NCI-H2196 (cell line): ENCODE results near the gene ZNF143.
"Not testable (repeated sequence)": the region's sequence is repeated elsewhere in the genome, so short reads cannot be mapped to it uniquely, and the experiment has no call there.

Experiments used
- DNase-seq: peaks from one replicate; lab custom pipeline; 2025; ENCODE audit not compliant: unreplicated experiment; lab: John Stamatoyannopoulos, UW

Gene ZNF143

GRCh38 chr11:9495803-9496514 is 35.1 kb downstream of the ZNF143 start:
- no peak for DNase-seq

GRCh38 chr11:9498457-9499078 is 37.8 kb downstream of the ZNF143 start:
- DNase-seq = no peak

DNA sequence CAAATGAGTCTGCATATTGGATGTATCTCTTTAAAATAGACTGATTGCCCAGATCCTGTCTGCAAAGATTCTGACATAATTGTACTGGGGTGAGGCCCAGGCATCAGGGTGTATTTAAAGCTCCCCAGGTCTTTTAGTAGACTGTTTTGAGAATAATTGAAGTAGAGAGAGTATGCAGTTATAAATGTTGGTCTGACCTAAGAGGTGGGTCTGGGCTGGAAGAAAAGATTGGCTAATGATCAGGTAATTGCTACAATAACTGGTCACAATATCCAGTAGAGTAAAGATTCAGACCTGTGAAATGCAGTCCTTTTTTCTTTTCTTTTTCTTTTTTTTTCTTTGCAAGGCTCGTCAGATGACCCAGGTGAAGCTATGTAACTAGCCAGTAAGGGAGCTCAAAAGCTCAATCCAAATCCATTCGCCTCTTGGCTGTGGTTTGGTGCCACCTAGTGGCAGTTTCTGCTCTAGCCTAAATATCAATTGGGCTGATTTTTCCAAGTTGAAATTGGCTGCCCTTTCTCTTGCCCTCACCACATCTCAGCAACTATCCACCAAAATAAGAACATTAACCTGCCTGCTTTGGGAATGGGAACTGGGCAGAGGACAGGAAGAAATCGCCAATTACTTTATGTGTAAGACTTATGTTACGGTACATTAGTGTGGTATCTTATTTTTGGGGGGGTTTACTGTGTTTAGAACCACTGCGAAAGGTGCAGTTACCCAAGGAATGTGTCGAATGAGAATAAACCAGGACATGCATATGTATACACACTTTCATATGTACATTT is 45.9 kb downstream of the ZNF143 start:
- peak; percentile 93 for DNase-seq

GRCh38 chr11:9507277-9507580 is 46.4 kb downstream of the ZNF143 start:
- no peak for DNase-seq

DNA sequence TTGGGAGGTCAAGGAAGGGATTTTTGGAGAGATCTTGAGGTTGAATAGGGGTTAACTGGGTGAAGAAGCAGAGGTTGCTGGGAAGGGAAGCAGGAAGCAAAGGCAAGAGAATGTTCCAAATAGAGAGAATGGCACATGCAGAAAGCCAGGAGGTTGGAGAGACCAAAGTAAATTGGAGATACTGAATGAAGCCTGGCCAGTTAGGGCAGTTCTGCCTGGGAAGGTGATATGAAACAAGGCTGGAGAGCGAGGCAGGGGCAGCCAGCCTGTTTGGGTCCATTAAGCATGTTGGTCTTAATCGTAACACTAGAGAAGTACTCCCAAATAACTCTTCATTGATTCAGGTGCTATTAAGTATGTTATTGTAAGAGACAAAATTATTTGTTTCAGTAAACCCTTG is 48.2 kb downstream of the ZNF143 start:
- no peak for DNase-seq

DNA sequence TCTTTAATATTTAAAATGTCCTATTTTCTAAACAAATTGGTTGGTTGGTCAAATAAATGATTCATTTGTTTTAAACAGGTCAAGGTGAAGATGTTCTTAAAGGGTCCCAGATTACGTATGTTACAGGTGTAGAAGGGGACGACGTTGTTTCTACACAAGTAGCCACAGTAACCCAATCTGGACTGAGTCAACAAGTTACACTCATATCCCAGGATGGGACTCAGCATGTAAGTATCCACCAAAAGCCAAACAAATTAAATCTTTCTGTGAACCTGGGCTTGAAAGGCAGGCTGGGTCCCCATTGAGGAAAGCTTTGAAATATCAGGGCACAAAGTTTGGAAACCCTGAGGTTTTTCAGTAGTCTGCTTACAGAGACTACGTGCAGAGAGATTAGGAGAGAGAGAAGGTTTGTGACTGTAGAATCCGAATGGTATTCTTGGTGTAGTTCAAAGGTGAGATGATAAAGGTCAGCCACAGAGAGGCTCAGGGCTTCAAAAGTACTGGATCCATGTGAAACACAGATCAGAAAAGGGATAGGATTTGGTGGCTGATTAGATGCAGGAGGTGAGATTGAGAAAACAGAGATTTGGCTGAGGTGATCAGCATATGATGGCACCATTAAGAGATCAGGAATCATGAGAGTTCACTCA is 51.7 kb downstream of the ZNF143 start:
- DNase-seq = no peak

DNA sequence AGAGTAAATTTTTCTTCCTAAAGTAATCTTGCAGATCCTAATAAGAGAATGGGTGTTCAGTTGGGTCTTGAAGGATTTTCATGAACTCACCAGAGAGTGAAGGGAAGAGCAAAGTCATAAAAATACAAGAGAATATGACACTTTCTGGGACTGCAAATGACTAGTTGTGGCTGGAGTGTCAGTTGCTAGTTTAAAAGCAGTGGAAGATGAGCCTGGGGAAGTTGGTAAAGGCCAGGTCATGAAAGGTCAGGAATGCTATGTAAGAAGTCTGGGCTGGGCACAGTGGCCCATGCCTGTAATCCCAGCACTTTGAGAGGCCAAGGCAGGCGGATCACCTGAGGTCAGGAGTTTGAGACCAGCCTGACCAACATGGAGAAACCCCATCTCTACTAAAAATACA is 53.8 kb downstream of the ZNF143 start:
- DNase-seq = not testable (repeated sequence)

DNA sequence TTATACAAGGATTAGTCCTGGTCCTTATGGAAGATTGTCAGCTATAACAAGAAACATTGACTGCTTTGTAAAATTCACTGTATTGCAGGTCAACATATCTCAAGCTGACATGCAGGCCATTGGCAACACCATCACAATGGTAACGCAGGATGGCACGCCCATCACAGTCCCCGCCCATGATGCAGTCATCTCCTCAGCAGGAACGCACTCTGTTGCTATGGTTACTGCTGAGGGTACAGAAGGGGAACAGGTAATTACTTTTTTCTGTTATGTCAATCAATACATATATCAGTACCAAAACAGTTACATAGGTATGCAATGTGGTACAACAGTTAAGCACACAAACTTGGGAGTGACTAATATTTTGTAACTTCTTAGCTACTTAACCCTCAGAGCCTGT is 55.3 kb downstream of the ZNF143 start:
- DNase-seq = no peak

DNA sequence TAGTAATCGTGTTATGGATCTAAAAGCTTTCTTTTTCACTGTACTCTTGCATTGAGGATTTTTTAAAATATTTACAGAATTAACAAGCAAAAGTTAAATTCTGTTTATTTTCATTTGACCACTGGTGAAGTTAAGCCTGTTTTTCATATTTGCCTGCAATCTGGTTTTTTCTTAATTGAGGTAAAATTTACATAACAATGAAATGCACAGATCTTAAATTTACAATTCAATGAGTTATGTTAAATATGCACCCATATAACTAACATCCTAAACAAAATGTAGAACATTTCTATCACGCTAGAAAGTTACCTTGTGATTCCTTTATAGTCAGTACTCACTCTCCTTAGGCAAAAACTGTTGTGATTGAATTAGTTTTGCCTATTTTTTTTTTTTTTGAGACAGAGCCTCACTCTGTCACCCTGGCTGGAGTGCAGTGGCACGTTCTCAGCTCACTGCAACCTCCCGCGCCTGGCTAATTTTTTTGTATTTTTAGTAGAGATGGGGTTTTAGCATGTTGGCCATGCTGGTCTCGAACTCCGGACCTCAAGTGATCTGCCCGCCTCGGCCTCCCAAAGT is 58.1 kb downstream of the ZNF143 start:
- no peak for DNase-seq

DNA sequence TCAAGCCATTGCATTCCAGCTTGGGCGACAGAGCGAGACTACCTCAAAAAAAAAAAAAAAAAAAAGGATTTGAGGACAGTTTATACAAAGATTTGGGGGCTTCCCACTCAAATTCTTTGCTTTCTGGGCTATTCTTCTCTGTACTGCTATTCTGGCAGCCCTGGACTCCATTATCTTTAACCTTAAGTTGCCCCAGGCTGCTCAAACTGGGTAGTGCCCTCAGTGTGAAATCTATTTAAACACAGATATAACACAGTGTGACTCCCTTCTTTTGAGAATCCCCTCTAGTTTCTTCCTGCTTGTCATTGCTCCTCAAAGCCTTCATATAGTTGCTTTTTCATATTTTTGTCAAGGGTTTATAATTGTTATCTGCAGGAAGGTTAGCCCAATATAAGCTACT is 63.2 kb downstream of the ZNF143 start:
- no peak for DNase-seq

GRCh38 chr11:9525116-9525515 is 64.3 kb downstream of the ZNF143 start:
- no peak for DNase-seq

DNA sequence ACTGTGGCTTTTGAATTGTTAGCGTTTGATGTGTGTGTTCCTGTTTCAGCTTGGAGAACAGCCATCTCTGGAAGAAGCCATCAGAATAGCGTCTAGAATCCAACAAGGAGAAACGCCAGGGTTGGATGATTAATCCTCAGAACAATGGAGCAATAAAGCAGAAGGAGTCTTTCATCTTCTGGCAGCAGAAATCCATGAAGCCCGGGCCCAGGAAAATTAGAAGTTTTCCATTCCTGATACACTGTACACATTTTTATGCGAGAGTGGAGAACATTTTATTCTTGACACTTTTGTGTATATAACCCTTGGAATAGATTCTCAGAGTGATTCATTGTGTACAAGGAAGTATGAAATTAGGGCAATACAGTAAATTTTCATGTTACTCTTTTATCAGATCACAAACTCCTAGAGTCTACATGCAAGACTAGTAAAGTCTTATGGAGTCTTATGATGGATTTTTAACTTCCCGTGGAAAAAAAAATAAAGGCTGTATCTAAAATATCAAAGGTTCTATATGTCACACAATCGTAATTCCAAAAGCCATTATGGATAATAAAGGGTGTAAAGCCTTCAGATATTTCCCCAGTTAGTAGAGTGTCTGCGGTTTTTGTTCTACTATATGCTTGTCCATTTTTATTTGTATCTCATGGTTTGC is 66.8 kb downstream of the ZNF143 start:
- DNase-seq = no peak

- no peak for DNase-seq
Observed at GRCh38 chr11:9528136-9528501, 67.3 kb downstream of the ZNF143 start.

GRCh38 chr11:9528573-9529333 is 67.9 kb downstream of the ZNF143 start:
- DNase-seq = peak; percentile 20

DNA sequence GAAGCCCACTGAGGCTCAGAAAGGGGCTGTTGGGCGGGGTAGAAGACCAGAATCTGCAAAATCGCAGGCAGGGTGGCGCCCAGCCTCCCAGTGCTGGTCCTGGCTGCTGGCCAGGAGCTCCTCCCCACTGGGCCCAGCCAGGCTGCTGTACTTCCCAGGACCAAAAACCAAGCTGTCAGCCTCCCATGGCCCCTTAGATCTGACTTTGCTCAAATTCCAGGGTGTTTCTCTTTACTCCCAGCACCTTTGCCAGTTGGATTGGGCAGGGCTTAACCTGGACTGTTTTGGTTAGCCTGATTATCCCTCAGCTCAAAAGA is 68.5 kb downstream of the ZNF143 start:
- DNase-seq = no peak

DNA sequence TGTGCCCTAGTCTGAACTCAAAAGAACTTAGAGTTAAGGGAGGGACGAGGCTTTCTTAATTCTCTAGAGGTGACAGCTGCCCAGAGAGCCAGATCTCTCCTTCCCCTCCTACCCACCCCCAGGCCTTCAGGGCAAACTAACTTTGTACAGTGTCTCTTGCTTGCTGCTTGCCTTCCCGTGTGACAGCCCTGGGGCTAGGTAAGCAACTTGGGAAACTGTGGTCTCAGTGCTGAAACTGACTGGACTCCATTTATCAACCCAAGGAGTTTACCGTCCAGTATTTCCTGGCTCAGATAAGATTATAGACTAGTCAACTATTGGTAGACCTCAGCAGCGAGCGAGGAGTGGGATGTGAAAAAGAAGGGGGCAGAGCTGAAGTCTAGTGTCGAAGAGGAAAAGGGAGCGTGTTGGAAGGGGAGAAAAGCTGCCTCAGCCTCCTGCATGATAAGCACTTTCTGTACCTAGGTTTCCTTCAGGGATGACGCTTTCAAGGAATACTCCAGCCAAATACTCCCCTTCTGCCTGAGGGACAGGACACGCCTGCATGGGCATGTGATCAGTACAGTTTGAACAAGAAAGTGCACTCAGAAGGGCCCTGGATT is 69.3 kb downstream of the ZNF143 start:
- no peak for DNase-seq

GRCh38 chr11:9530901-9531625 is 70.3 kb downstream of the ZNF143 start:
- no peak for DNase-seq

DNA sequence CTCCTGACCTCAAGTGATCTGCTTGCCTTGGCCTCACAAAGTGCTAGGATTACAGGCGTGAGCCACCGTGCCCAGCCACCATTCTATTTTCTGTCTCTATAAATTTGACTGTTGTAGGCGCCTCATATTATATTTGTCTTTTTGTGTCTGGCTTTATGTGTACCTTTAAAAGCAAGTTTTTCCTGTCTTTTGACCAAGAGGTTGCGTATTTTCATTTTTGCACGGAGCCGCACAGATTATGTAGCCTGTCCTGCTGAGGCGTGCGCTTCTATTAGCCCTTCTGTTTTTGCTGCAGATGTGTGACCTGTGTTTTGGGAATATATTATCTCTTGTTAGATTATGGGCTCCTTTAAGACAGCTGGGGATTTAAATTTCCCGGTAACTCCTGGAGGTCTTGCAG is 72.2 kb downstream of the ZNF143 start:
- no peak for DNase-seq

DNA sequence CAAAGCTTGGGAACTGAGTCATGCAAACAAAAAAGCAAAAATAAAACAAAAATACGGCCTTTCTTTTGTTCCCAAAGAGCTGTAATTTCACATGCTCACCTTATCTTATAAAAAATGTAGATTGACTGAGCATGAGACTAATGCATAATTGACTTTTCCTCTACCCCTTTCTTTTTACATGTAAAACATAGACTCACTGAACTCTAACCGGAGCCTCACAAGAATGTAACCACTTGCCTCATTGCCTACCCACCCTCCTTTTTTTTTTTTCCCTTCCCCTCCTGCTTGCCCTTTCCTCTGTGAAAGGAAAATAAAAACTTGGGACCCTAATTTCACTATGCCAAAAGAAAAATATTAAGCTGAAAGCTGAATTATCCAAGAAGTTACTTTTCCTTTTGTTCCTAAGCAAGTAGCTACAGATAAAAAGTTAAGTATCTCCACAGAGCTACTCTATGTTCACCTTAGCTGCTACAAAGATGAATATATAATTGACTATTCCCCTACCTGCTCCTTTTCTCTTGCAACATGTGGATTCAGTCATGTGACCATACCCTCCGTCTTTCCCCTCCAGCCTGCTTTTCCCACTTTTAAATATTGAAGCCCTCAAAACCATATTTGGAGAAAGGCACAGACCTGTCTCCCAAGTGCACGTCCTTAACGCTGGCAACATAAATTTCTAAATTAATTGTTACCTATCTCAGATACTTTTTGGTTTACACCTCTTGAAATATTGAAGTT is 73.1 kb downstream of the ZNF143 start:
- no peak for DNase-seq
